IMR-90 (cell line): ENCODE measurements around the gene HMGA1. TPM values are rescaled to one million over a fixed set of nuclear protein-coding genes. Genes with fewer than 3 reads are reported as not detected.
A peak's percentile ranks its signal among the peaks of the same experiment; 100 is the strongest.

Source experiments
- ATAC-seq: fragments of 200-7000 bp; cut with Tn5 transposase; 2 replicates; pipeline ENCODE4 v1.9.1; 2020; ENCODE audit warnings: low read depth, mild to moderate bottlenecking, moderate library complexity
- BruUV-seq: library from RNA; stranded (reverse); fragments of 400-500 nt; replicated peaks from 2 replicates; lab custom pipeline; 2021; lab: Mats Ljungman, UMichigan
- CTCF ChIA-PET: fragments of 300-600 bp; formaldehyde crosslinking; extraction: SDS; loops from one replicate; lab custom pipeline; 2021; ENCODE audit warnings: antibody characterized with exemption; lab: Yijun Ruan, JAX
- POLR2A ChIA-PET: fragments of 300-600 bp; sonication (Branson Sonifier 250); formaldehyde crosslinking; loops from one replicate; lab custom pipeline; 2022; ENCODE audit warnings: antibody characterized with exemption; ENCODE audit not compliant: unreplicated experiment; lab: Charles Lee
- DNase-seq: peaks from one replicate; pipeline ENCODE4 v3.0.0; 2013
- H2AFZ ChIP-seq: replicated peaks from 2 replicates; pipeline ENCODE3; 2013; ENCODE audit warnings: low read length, mild to moderate bottlenecking; ENCODE audit not compliant: poor library complexity
- H2AK5ac ChIP-seq: 2 replicates; pipeline ENCODE4 v1.6.1; 2013; ENCODE audit warnings: low read depth, low read length, inconsistent platforms
- H2AK9ac ChIP-seq: replicated peaks from 2 replicates; pipeline ENCODE3; 2013; ENCODE audit warnings: mild to moderate bottlenecking, low read depth, low read length, moderate library complexity; ENCODE audit not compliant: poor library complexity
- H2BK120ac ChIP-seq: 2 replicates; pipeline ENCODE4 v1.6.1; 2013; ENCODE audit warnings: low read depth, low read length, inconsistent platforms
- H2BK15ac ChIP-seq: 3 replicates; pipeline ENCODE4 v1.6.1; 2013; ENCODE audit warnings: low read depth, low read length, inconsistent platforms
- H2BK20ac ChIP-seq: 2 replicates; pipeline ENCODE4 v1.6.1; 2013; ENCODE audit warnings: low read depth, mild to moderate bottlenecking, inconsistent platforms, low read length, moderate library complexity
- H2BK5ac ChIP-seq: 2 replicates; pipeline ENCODE4 v1.6.1; 2013; ENCODE audit warnings: mild to moderate bottlenecking, low read depth, low read length, inconsistent platforms; ENCODE audit not compliant: poor library complexity, severe bottlenecking
- H3K14ac ChIP-seq: replicated peaks from 2 replicates; pipeline ENCODE4 v1.6.1; 2013; ENCODE audit warnings: low read depth, low read length, inconsistent platforms
- H3K18ac ChIP-seq: 2 replicates; pipeline ENCODE4 v1.6.1; 2013; ENCODE audit warnings: low read depth, low read length, control low read depth
- H3K23ac ChIP-seq: 2 replicates; pipeline ENCODE4 v1.6.1; 2013; ENCODE audit warnings: low read depth, low read length, inconsistent platforms
- H3K27ac ChIP-seq: 2 replicates; pipeline ENCODE4 v1.5.1; 2013; ENCODE audit warnings: mild to moderate bottlenecking, control low read depth, low read length; ENCODE audit not compliant: insufficient read depth
- H3K27me3 ChIP-seq: 2 replicates; pipeline ENCODE4 v1.6.1; 2013; ENCODE audit warnings: low read length; ENCODE audit not compliant: control insufficient read depth, insufficient read depth
- H3K36me3 ChIP-seq: 2 replicates; pipeline ENCODE4 v1.6.1; 2013; ENCODE audit warnings: low read length, mixed read lengths; ENCODE audit not compliant: control insufficient read depth, insufficient read depth
- H3K4ac ChIP-seq: 2 replicates; pipeline ENCODE4 v1.6.1; 2013; ENCODE audit warnings: low read depth, low read length, inconsistent platforms
- H3K4me1 ChIP-seq: 2 replicates; pipeline ENCODE4 v1.6.1; 2013; ENCODE audit warnings: low read length, mixed read lengths; ENCODE audit not compliant: control insufficient read depth, insufficient read depth
- H3K4me2 ChIP-seq: 2 replicates; pipeline ENCODE4 v1.6.1; 2013; ENCODE audit warnings: low read depth, mild to moderate bottlenecking, control low read depth, low read length, moderate library complexity
- H3K4me3 ChIP-seq: 2 replicates; pipeline ENCODE4 v1.5.1; 2013; ENCODE audit warnings: low read depth, mild to moderate bottlenecking, control low read depth, low read length, moderate library complexity; ENCODE audit not compliant: insufficient read depth
- H3K56ac ChIP-seq: 2 replicates; pipeline ENCODE4 v1.6.1; 2013; ENCODE audit warnings: low read length, inconsistent platforms; ENCODE audit not compliant: insufficient read depth; ENCODE audit errors: extremely low read depth
- H3K79me1 ChIP-seq, 2 experiments: 2 replicates each; pipeline ENCODE4 v1.6.1; 2013; ENCODE audit warnings: low read length in 2 of 2, inconsistent platforms in 1 of 2, low read depth in 1 of 2
- H3K9ac ChIP-seq: 2 replicates; pipeline ENCODE4 v1.6.1; 2013; ENCODE audit warnings: low read depth, low read length, control low read depth
- H3K9me1 ChIP-seq: 2 replicates; pipeline ENCODE4 v1.6.1; 2013; ENCODE audit warnings: low read length, inconsistent platforms; ENCODE audit not compliant: insufficient read depth
- H3K9me3 ChIP-seq: 2 replicates; pipeline ENCODE4 v1.6.1; 2013; ENCODE audit warnings: low read length; ENCODE audit not compliant: control insufficient read depth, insufficient read depth
- H4K20me1 ChIP-seq: 2 replicates; pipeline ENCODE4 v1.6.1; 2013; ENCODE audit warnings: low read length, inconsistent platforms; ENCODE audit not compliant: insufficient read depth
- H4K5ac ChIP-seq: 2 replicates; pipeline ENCODE4 v1.6.1; 2013; ENCODE audit warnings: mild to moderate bottlenecking, low read depth, low read length, control low read depth
- H4K8ac ChIP-seq, 2 experiments: 2 replicates each; pipeline ENCODE4 v1.6.1; 2013; ENCODE audit warnings: low read depth in 2 of 2, low read length in 2 of 2, control low read depth in 1 of 2, inconsistent platforms in 1 of 2
- H4K91ac ChIP-seq: 2 replicates; pipeline ENCODE4 v1.6.1; 2013; ENCODE audit warnings: low read depth, low read length, inconsistent platforms; ENCODE audit not compliant: insufficient read depth
- BHLHE40 ChIP-seq: fragments of 150-350 bp; IDR thresholded peaks from 2 replicates; pipeline ENCODE4 v1.6.1; 2016; ENCODE audit warnings: mild to moderate bottlenecking, low read depth, low read length
- CEBPB ChIP-seq: IDR thresholded peaks from 2 replicates; pipeline ENCODE4 v1.6.1; 2012; ENCODE audit warnings: low read depth, low read length, improper control_type of control experiment
- CTCF ChIP-seq: conservative IDR thresholded peaks from 2 replicates; pipeline ENCODE4 v1.5.1; 2012; ENCODE audit warnings: mild to moderate bottlenecking, low read depth, low read length, improper control_type of control experiment
- ELK1 ChIP-seq: fragments of 150-350 bp; IDR thresholded peaks from 2 replicates; pipeline ENCODE4 v1.6.1; 2016; ENCODE audit warnings: low read depth, mild to moderate bottlenecking, low read length, moderate library complexity, borderline replicate concordance
- FOS ChIP-seq: fragments of 150-350 bp; IDR thresholded peaks from 2 replicates; pipeline ENCODE4 v1.6.1; 2016; ENCODE audit warnings: low read depth, low read length
- MAFK ChIP-seq: IDR thresholded peaks from 2 replicates; pipeline ENCODE4 v1.6.1; 2012; ENCODE audit warnings: low read depth, low read length, improper control_type of control experiment
- MAZ ChIP-seq: IDR thresholded peaks from 2 replicates; pipeline ENCODE4 v1.6.1; 2012; ENCODE audit warnings: low read depth, mild to moderate bottlenecking, low read length, improper control_type of control experiment, moderate library complexity, borderline replicate concordance
- MXI1 ChIP-seq: IDR thresholded peaks from 2 replicates; pipeline ENCODE4 v1.6.1; 2012; ENCODE audit warnings: low read depth, mild to moderate bottlenecking, low read length, moderate library complexity, borderline replicate concordance
- NFE2L2 ChIP-seq: fragments of 150-350 bp; IDR thresholded peaks from 2 replicates; pipeline ENCODE4 v1.6.1; 2016; ENCODE audit warnings: low read depth, mild to moderate bottlenecking, low read length
- POLR2A ChIP-seq: IDR thresholded peaks from 2 replicates; pipeline ENCODE4 v1.6.1; 2012; ENCODE audit warnings: mild to moderate bottlenecking, low read depth, low read length
- RAD21 ChIP-seq: IDR thresholded peaks from 2 replicates; pipeline ENCODE4 v1.6.1; 2012; ENCODE audit warnings: low read length, improper control_type of control experiment
- RCOR1 ChIP-seq: IDR thresholded peaks from 2 replicates; pipeline ENCODE4 v1.6.1; 2012; ENCODE audit warnings: mild to moderate bottlenecking, low read length, improper control_type of control experiment; ENCODE audit not compliant: insufficient replicate concordance
- RFX5 ChIP-seq: IDR thresholded peaks from 2 replicates; pipeline ENCODE4 v1.8.0; 2012; ENCODE audit warnings: low read depth, mild to moderate bottlenecking, low read length, moderate library complexity
- SMC3 ChIP-seq: fragments of 150-350 bp; IDR thresholded peaks from 2 replicates; pipeline ENCODE4 v1.6.1; 2016; ENCODE audit warnings: low read depth, mild to moderate bottlenecking, antibody characterized with exemption, low read length, moderate library complexity
- USF2 ChIP-seq: fragments of 150-350 bp; IDR thresholded peaks from 2 replicates; pipeline ENCODE4 v1.6.1; 2017; ENCODE audit warnings: mild to moderate bottlenecking, antibody characterized with exemption, low read length, low read depth
- WGBS, 2 experiments: methylation state at CpG; one replicate each; pipeline versions ENCODE4 v1.1.5 to v1.1.7; 2013; ENCODE audit warnings: missing lambda C conversion rate in 2 of 2; ENCODE audit not compliant: insufficient read length in 1 of 2; ENCODE audit errors: extremely low coverage in 2 of 2; 5-methylcytosine and 5-hydroxymethylcytosine counted together
- dilution Hi-C: fragments of 300-500 bp; cut with HindIII; formaldehyde crosslinking; loops from one replicate; pipeline ENCODE4 v1.14.3; 2018; ENCODE audit warnings: low sequenced_read_pairs; ENCODE audit not compliant: unreplicated experiment
- in situ Hi-C: fragments of 300-500 bp; cut with MboI; formaldehyde crosslinking; loops from 3 replicates; pipeline ENCODE4 v1.14.3; 2019; ENCODE audit warnings: low sequenced_read_pairs, inconsistent platforms, mixed read lengths
- intact Hi-C: fragments of 100-400 bp; cut with micrococcal nuclease; formaldehyde crosslinking; loops from 2 replicates; pipeline ENCODE4 v1.10.0; 2022
- polyA plus RNA-seq, 3 experiments: library from polyadenylated mRNA; depleted of rRNA; stranded (reverse); fragments of >200 nt; gene quantifications; 2 replicates each; pipeline ENCODE4 v1.2.3, GENCODE V29; 2012; ENCODE audit warnings: low replicate concordance in 1 of 3
- total RNA-seq: library from RNA; depleted of rRNA; stranded (reverse); fragments of >200 nt; gene quantifications from 2 replicates; pipeline ENCODE4 v1.2.3, GENCODE V29; 2012

HMGA1 gene
- total and polyA plus RNA-seq, 2 of the 4 experiments (the other 2 are of a cell fraction): 101 to 589 TPM

GRCh38 chr6:34234667-34235306 lies 1.9 kb upstream of the HMGA1 start:
- Histone ChIP-seq H2BK20ac (peak overlapping the region; percentile 4; the same call in 1 of the 2 replicates), H3K27ac (no peak overlapping the region; the same call in 1 of the 2 replicates), H3K4me1 (peaks cover 20% of the 10 kb centered on the region), H2BK120ac (peak overlapping the region; percentile 9; the same call in 1 of the 2 replicates), H4K20me1 (peaks cover 13% of the 10 kb centered on the region), H2AFZ (peak overlapping the region; percentile 9), H3K23ac (no peak overlapping the region), H2AK9ac (peak overlapping the region; percentile 10), H4K5ac (no peak overlapping the region), H2AK5ac (peak overlapping the region; percentile 62), H3K4me2 (no peak overlapping the region), H2BK15ac (no peak overlapping the region; the same call in 2 of the 3 replicates), H3K9me1 (peaks cover 4% of the 10 kb centered on the region; the same call in 1 of the 2 replicates), H2BK5ac (peak overlapping the region; percentile 47), H3K27me3 (no peaks in the 10 kb centered on the region), H3K79me1 (peaks cover 0 to 11% of the 10 kb centered on the region in 2 experiments; a peak in 2 of 4 replicates), H3K9me3 (no peaks in the 10 kb centered on the region), H3K9ac (no peak overlapping the region), H3K4me3 (no peak overlapping the region), H3K4ac (0 out of 2 replicates have a peak overlapping the region, but pooled peaks have one; percentile 15), H3K56ac (no peak overlapping the region), H3K18ac (no peak overlapping the region), H3K14ac (no peak overlapping the region), H3K36me3 (no peaks in the 10 kb centered on the region), H4K8ac (no peak overlapping the region; a peak in 1 of 4 replicates), H4K91ac (peak overlapping the region; percentile 59; the same call in 1 of the 2 replicates)
- dilution Hi-C loops (no loop called here), intact Hi-C loops (loop anchor here (5.0 kb wide), 1 partner anchor 37 kb away; no protein-coding TSS in a partner anchor), in situ Hi-C loops (no loop called here)
- CTCF ChIA-PET: no interaction called here
- no peak for ATAC-seq
- POLR2A ChIA-PET: no interaction called here
- WGBS, 2 experiments: 86% methylated on average over 11 of the region's 53 CpGs; no CpG with 5 or more reads in 1 of the 2 experiments
- no TSS peak for BruUV-seq
- no peak for DNase-seq
- TF ChIP-seq FOS (no peak), MAFK (no peak), RFX5 (no peak), RAD21 (no peak), ELK1 (no peak), NFE2L2 (no peak), BHLHE40 (no peak), SMC3 (no peak), USF2 (no peak), POLR2A (no peak), RCOR1 (no peak), MXI1 (no peak), MAZ (no peak), CEBPB (no peak), CTCF (no peak)
